ENCODE results near the gene NCOA1.

GRCh38 chr2:24480245-24480644 is 10.8 kb upstream of the NCOA1 start:
- TF ChIP-seq MAX (IDR thresholded peaks at IDR 0.05; ENCODE audit: insufficient read depth, insufficient read length) (no peak), JUN (IDR thresholded peaks at IDR 0.05; ENCODE audit: borderline replicate concordance, insufficient read depth, insufficient read length, low read depth) (no peak), POLR2AphosphoS5 (IDR thresholded peaks at IDR 0.05; ENCODE audit: insufficient read depth, low read depth, low read length) (no peak), POLR2A (IDR thresholded peaks at IDR 0.05; ENCODE audit: low read depth, low read length) (no peak), EZH2 (IDR thresholded peaks at IDR 0.05; ENCODE audit: borderline replicate concordance, low read depth, low read length, severe bottlenecking) (no peak), FOS (IDR thresholded peaks at IDR 0.05; ENCODE audit: borderline replicate concordance, insufficient read depth, low read length) (no peak), MYC (IDR thresholded peaks at IDR 0.05; ENCODE audit: low read depth, low read length) (no peak), GATA2 (IDR thresholded peaks at IDR 0.05; ENCODE audit: insufficient read depth, insufficient read length, low read depth, low read length) (no peak)
- TF ChIP-seq, protein P1, sequence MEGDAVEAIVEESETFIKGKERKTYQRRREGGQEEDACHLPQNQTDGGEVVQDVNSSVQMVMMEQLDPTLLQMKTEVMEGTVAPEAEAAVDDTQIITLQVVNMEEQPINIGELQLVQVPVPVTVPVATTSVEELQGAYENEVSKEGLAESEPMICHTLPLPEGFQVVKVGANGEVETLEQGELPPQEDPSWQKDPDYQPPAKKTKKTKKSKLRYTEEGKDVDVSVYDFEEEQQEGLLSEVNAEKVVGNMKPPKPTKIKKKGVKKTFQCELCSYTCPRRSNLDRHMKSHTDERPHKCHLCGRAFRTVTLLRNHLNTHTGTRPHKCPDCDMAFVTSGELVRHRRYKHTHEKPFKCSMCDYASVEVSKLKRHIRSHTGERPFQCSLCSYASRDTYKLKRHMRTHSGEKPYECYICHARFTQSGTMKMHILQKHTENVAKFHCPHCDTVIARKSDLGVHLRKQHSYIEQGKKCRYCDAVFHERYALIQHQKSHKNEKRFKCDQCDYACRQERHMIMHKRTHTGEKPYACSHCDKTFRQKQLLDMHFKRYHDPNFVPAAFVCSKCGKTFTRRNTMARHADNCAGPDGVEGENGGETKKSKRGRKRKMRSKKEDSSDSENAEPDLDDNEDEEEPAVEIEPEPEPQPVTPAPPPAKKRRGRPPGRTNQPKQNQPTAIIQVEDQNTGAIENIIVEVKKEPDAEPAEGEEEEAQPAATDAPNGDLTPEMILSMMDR (IDR thresholded peaks at IDR 0.05; ENCODE audit: extremely low read depth in 1 of 2, insufficient read depth in 1 of 2, low read depth in 1 of 2, low read length in 2 of 2) = no peak

All from endothelial cell of umbilical vein (primary cell).